Uterus (tissue), 4 donors: ENCODE measurements around the gene CHRM4. TPM values are rescaled to one million over a fixed set of nuclear protein-coding genes. Genes with fewer than 3 reads are reported as not detected.

Experiments
- DNase-seq, 2 donors: peaks; one replicate each; pipeline ENCODE4 v3.0.0-alpha.2; 2019 to 2020
- H3K27ac ChIP-seq, 2 donors: fragments of 200-600 bp; sonication (generic); 1 replicate in 1 of 2; 2 replicates in 1 of 2; pipeline ENCODE4 v1.5.1; 2016 to 2018
- H3K27me3 ChIP-seq, 2 donors: fragments of 200-600 bp; sonication (generic); one replicate each; pipeline ENCODE4 v1.5.1; 2018 to 2019; ENCODE audit warnings: control low read depth in 1 of 2
- H3K36me3 ChIP-seq, 2 donors: fragments of 200-600 bp; sonication (generic); one replicate each; pipeline ENCODE4 v1.5.1; 2019; ENCODE audit warnings: control low read depth in 1 of 2
- H3K4me1 ChIP-seq, 2 donors: fragments of 200-600 bp; sonication (generic); one replicate each; pipeline ENCODE4 v1.5.1; 2018 to 2019; ENCODE audit warnings: control low read depth in 1 of 2
- H3K4me3 ChIP-seq, 2 donors: fragments of 200-600 bp; sonication (generic); 1 replicate in 1 of 2; 2 replicates in 1 of 2; pipeline ENCODE4 v1.5.1; 2018 to 2019; ENCODE audit warnings: mild to moderate bottlenecking in 1 of 2
- H3K9me3 ChIP-seq, 2 donors: fragments of 200-600 bp; sonication (generic); one replicate each; pipeline ENCODE4 v1.5.1; 2019; ENCODE audit warnings: control low read depth in 1 of 2
- CTCF ChIP-seq, 4 experiments: fragments of 200-600 bp in 2 of 4; fragments of 450-650 bp in 2 of 4; sonication (generic) in 2 of 4; IDR thresholded peaks; one replicate each; pipeline ENCODE4 v1.5.1; 2016 to 2019; ENCODE audit warnings: antibody characterized with exemption in 4 of 4, mild to moderate bottlenecking in 2 of 4, moderate library complexity in 1 of 4
- POLR2A ChIP-seq, 2 donors: fragments of 450-650 bp; IDR thresholded peaks; one replicate each; pipeline ENCODE4 v1.6.1; 2016; ENCODE audit warnings: antibody characterized with exemption in 2 of 2, mild to moderate bottlenecking in 1 of 2, moderate library complexity in 1 of 2
- intact Hi-C: fragments of 100-400 bp; cut with DNase I; formaldehyde crosslinking; loops from one replicate; pipeline ENCODE4 v1.15.1; 2023; ENCODE audit warnings: low total_unique reads
- total RNA-seq, 4 donors: library from RNA; depleted of rRNA in 3 of 4; stranded (reverse); fragments of >200 nt in 3 of 4; gene quantifications; one replicate each; pipeline versions ENCODE4 v1.1.0 to v1.2.4, GENCODE V29; 2014 to 2023
- donor health status: DM: yes; HTN: yes; CAD: no.

CHRM4 gene
- total RNA-seq, 4 donors from 2014 or later, result 0.14 to 0.67 TPM; not detected in 2

- DNase-seq, result no peak
- no peak for TF ChIP-seq CTCF (IDR thresholded peaks at IDR 0.05)
- no peak for TF ChIP-seq POLR2A (IDR thresholded peaks at IDR 0.05)
- Histone ChIP-seq H3K9me3 (no peaks in the 10 kb centered on the region), H3K4me3 (no peak overlapping the region), H3K4me1 (no peaks in the 10 kb centered on the region), H3K27me3 (no peaks in the 10 kb centered on the region), H3K36me3 (no peaks in the 10 kb centered on the region), H3K27ac (no peak overlapping the region)
- intact Hi-C loops, result no loop called here
Measured at GRCh38 chr11:46421257-46421880, 29.8 kb upstream of the CHRM4 start.

GRCh38 chr11:46420513-46420912 is 28.9 kb upstream of the CHRM4 start:
- H3K36me3 ChIP-seq, result no peaks in the 10 kb centered on the region

GRCh38 chr11:46418751-46419150 is 27.2 kb upstream of the CHRM4 start:
- no peaks in the 10 kb centered on the region for H3K9me3 ChIP-seq
- no peak for DNase-seq
- intact Hi-C loops, result no loop called here
- H3K27ac ChIP-seq, result no peak overlapping the region
- no peaks in the 10 kb centered on the region for H3K36me3 ChIP-seq
- H3K4me3 ChIP-seq, result no peak overlapping the region
- no peaks in the 10 kb centered on the region for H3K4me1 ChIP-seq
- H3K27me3 ChIP-seq, result no peaks in the 10 kb centered on the region
- TF ChIP-seq POLR2A (IDR thresholded peaks at IDR 0.05), result no peak
- TF ChIP-seq CTCF (IDR thresholded peaks at IDR 0.05), result no peak

More at GRCh38 chr11:46420513-46420912, 28.9 kb upstream of the CHRM4 start:
- DNase-seq, result no peak
- intact Hi-C loops, result no loop called here
- Histone ChIP-seq H3K4me1 (no peaks in the 10 kb centered on the region), H3K9me3 (no peaks in the 10 kb centered on the region), H3K27ac (no peak overlapping the region), H3K27me3 (no peaks in the 10 kb centered on the region), H3K4me3 (no peak overlapping the region)
- TF ChIP-seq POLR2A (IDR thresholded peaks at IDR 0.05), result no peak
- TF ChIP-seq CTCF (IDR thresholded peaks at IDR 0.05), result no peak

GRCh38 chr11:46417711-46418110 is 26.1 kb upstream of the CHRM4 start:
- H3K9me3 ChIP-seq, result no peaks in the 10 kb centered on the region
- H3K4me3 ChIP-seq, result no peak overlapping the region
- H3K27ac ChIP-seq, result no peak overlapping the region
- intact Hi-C loops, result no loop called here
- no peaks in the 10 kb centered on the region for H3K4me1 ChIP-seq
- H3K27me3 ChIP-seq, result no peaks in the 10 kb centered on the region
- DNase-seq, result no peak
- no peaks in the 10 kb centered on the region for H3K36me3 ChIP-seq
- TF ChIP-seq CTCF (IDR thresholded peaks at IDR 0.05) (no peak), POLR2A (IDR thresholded peaks at IDR 0.05) (no peak)

- intact Hi-C loops, result no loop called here
- no peak for DNase-seq
- Histone ChIP-seq H3K4me3 (no peak overlapping the region), H3K9me3 (no peaks in the 10 kb centered on the region), H3K4me1 (no peaks in the 10 kb centered on the region), H3K36me3 (no peaks in the 10 kb centered on the region), H3K27me3 (no peaks in the 10 kb centered on the region), H3K27ac (no peak overlapping the region)
- TF ChIP-seq CTCF (IDR thresholded peaks at IDR 0.05) (no peak), POLR2A (IDR thresholded peaks at IDR 0.05) (no peak)
Measured at GRCh38 chr11:46414879-46415278, 23.3 kb upstream of the CHRM4 start.
